HG03457 (cell line): ENCODE measurements around the gene SUMF1.
"Not testable (repeated sequence)": the region's sequence is repeated elsewhere in the genome, so short reads cannot be mapped to it uniquely, and the experiment has no call there.

Experiments used
- ATAC-seq: cut with Tn5 transposase; IDR thresholded peaks from one replicate; pipeline ENCODE4 v1.9.1; 2021; ENCODE audit warnings: moderate number of reproducible peaks; ENCODE audit not compliant: unreplicated experiment

Gene SUMF1

DNA sequence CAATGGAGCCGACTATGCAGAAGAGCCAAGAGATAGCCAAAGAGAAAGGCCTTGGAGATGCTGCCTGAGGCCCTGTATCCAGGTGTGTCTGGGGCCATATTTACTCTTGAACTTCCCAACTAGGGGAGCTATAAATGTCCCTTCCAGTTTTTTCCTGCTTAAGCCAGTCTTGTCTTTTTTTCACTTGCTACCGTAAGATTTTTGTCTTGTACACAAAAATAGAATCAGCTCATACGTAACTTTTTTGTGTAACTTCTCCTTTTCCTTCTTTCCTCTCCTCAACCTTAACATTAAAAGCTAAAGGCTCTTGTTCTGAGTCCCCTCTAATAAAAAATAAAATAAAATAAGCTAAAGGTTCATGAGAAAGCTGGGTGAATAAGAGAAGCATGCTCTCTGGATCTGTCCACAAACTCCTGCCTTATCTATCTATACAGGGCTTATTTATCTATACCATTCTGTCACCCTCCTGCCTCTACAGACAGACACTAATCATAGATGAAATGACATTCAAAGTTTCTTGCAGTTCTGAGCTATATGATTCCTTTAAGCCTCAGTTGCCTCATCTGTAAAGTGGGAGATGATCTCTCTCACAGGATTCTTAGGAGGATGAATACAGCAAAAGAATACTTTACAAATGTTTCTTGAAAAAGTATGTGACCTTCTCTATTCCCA, 4.6 kb downstream of the SUMF1 start:
- ATAC-seq, result no peak

DNA sequence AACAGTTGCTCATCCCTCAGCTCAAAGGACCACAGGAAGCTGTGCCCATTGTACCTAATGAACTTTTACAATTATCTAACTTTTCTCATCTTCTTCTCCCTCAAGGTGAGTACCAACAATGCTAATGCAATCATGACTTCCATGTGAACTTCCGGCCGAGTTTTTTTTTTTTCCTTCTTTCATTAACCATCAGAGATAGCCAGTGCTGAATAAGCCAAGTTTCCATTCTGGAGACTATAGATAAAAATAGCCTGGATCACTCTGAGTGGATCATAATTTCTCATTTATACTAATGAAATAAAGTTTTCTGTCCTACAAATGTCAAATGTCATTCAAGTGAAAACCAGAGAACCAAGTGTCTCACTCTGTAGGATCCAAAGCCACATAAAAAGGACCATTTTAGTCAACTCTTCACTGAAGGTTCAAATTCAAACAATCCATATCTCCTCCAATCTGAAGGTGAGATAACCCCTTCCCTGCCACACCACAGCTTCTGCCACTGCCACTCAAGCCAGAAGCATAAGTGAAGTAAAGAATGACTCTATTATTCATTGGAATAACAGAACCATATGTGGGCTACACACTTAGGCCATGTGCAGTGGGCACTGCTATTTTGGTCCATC, 5.5 kb downstream of the SUMF1 start:
- ATAC-seq, result no peak

DNA sequence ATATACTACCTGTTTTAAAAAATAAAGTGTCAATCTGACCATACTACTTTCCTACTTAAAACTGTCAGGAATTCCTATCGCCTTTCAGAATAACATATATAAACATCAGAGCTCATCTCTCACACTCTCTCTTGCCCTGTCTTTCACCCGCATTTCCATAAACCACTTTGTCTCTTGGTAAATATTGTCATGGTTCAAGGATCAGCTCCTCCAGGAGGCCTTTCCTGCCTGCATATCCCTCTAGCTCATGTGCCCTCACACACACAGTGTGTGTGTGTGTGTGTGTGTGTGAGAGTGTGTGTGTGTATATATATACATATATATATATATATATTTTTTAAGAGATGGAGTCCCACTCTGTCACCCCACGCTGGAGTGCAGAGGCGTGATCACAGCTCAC, 6.7 kb downstream of the SUMF1 start:
- no peak for ATAC-seq

DNA sequence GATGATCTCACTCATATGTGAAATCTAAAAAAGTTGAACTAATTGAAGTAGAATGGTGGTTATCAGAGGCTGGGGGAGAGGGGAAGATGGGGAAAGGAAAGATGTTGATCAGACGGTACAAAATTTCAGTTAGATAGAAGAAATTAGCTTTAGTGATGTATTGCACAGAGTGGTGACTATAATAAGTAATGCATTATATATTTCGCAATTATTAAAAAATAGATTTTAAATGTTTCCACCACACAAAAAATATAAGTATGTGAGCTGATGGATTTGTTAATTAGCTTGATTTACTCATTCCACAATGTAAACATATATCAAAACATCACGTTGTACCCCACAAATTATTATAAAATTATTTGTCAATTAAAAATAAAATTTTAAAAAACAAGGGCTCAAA, 8.1 kb downstream of the SUMF1 start:
- no peak for ATAC-seq

DNA sequence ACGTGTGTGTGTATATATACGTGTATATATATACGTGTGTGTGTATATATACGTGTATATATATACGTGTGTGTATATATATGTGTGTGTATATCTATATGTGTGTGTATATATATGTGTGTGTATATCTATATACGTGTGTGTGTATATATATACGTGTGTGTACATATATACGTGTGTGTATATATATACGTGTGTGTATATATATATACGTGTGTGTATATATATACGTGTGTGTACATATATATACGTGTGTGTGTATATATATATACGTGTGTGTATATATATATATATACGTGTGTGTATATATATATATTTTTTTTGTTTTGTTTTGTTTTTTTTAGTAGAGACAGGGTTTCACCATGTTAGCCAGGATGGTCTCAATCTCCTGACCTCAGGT, 10.3 kb downstream of the SUMF1 start:
- ATAC-seq, result not testable (repeated sequence)

DNA sequence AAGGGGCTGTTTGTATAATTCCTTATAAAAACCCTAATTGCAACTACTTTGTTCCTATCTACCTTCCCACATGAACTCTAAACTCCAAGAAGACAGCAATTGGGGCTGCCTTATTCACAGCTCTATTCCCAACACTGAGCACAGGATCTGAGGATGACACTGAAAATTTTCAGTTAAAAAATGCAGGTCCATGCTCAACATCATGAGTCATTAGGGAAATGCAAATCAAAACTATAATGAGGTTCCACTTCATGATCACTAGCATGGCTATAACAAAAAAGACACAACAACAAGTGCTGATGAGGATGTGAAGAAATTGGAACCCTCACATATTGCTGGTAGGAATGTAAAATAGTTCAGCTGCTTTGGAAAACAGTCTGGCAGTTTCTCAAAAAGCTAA, 12.9 kb downstream of the SUMF1 start:
- ATAC-seq, result no peak

DNA sequence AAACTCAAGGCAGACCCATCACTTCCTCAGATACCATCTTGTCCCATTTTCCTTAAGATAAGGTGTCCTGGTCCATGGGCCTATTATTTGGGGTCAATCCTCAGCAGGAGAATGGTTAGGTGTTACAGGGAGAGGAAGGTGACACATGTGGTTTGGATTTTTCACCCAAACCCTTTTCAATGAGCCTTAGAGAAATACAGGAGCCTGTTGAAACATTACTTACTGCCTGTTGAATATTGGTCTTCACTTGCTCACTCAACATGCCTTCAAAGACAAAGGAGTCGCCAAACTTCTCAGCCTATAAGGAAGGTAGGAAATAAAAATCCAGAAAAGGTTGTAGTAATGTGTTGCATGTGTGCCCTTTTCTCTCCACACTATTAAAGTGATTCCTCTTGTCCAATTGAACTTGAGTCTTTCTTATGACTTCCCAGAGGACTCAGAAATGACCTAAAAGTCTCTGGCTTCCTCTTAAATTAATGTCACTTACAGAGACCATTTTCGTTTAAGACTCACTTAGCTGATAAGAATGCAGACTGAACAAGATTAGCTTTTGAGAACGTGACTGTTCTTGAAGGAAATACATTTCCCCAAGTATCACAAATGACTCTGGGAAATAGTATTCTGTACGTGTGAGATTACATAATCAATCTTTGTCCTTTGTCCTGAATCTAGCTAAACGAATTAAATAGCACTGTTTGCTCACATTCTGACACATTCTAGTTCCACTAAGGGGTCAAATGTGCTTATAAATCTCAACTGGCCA, 17.8 kb downstream of the SUMF1 start:
- ATAC-seq, result no peak

DNA sequence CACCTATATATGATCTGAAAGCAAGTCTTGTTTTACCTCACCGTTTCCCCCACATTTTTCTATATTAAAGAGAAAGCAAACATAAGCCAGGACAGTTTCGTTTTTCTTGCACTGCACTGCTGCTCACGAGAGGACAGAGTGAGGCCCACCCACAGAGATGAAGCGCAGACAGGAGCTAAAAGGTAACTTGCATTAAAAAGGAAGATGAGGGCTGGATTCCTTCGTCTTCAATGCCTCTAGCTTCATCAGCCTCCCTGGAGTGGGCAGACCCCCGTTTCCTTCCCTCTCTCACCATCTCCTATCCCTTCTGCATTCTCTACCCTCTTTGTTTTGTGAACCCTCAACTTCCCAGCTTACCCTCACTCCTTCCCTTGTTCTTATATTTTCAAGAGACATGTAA, 18.9 kb downstream of the SUMF1 start:
- no peak for ATAC-seq

DNA sequence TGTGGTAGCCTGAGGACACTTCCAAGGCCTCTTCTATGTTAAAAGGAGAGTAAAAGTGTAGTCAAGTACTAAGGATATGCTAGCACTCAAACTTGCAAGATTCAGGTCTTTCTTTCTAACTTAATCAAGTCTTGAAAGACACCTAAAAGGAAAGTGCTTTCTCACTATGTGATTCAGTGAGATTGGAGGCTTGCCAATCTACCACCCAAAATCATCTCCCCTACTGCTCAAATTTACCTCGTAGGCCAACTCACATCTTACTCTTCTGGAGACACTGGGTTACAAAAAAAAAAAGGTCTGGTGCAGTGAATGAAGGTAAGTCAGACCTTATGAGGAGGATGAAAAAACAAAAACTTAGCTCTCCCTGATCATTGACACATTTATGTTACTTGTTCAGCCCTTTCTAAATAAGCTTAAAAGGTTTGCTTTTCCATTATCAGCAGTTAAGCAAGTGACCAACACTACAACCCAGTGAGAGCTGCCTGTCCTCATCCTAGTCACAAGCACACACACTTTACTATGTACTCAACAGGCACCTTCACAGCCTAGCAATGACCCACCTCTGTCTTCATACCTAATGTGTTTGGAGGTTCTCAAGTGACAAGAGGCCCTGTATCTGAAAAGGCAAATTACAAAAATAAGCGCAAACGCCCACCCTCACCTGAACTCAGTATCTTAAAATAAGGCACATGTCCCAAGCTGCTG, 19.6 kb downstream of the SUMF1 start:
- no peak for ATAC-seq

DNA sequence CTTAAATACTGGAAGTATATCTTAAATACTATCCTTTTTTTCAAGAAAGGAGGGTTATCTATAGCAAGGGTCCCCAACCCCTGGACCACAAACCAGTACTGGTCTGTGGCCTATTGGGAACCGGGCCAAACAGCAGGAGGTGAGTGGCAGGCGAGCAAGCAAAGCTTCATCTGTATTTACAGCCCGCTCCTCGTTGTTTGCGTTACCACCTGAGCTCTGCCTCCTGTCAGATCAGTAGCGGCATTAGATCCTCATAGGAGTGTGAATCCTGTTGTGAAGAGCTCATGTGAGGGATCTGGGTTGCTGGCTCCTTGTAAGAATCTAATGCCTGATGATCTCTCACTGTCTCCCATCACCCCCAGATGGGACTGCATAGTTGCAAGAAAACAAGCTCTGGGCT, 26.1 kb downstream of the SUMF1 start:
- ATAC-seq, result no peak

DNA sequence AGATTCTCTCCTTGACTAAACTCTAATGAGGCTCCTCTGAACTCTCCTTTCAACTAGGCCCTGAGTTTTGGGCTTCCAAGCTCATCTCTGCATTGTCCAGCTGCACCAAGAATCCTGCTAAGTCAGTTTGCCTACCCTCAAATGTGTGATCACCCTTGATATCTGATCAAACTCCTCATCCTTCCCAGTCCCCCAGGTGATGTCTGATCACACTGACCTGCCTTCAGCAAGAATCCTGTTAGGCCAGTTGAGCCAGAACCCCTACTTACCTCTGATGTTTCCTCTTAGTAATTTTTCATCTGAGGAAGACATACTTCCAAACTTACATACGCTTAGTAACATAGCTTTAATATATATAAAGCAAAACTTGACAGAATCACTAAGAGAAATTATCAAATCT, 28.8 kb downstream of the SUMF1 start:
- ATAC-seq, result no peak

DNA sequence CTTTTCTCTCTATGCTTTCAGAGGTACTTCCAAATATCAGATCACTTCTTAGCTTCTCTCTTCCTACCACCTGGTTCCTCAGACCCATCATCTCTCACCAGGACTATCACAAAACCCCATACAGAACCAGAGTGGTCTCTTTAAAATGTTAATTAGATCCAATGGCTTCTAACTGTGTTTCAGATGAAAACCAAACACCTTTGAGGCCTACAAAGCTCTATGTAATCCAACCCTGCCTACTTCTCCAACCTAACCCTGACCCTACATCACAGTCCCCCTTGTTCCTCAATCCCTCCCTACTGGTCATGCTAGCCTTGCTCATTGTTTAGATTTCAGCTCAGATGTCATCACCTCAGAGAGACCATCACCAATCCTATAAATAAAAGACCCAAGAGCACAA, 34.8 kb downstream of the SUMF1 start:
- ATAC-seq, result no peak

DNA sequence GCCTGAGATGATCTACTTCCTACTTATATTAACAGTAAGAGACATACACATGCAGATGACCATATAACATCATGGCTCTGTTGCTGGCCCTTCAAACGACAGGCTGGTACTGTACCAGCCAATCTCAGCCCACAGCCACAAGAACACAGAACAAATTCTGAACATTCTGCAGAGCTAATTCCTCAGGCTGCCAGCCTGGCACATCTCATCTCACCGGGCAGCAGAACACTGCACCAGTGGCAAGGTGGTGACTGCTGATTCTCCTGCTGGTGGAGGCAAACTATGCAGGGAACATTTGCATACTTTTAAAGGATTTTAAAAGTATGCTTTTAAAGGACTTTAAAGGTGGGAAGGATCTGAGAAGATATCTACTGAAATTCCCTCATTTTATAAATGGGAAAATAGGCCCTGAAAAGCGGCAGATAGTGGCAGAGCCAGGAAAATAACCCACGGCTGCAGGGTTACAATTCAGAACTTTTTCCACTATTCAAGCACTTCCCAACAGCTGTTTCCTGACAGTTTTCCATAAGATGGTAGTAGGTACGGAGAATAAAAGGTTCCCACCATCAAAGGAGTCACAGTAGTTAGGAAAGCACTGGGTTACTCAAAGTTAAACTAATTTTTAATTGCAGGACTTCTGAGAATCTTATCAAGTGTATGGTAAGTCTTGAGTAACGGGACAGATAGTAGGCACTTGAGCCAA, 37.3 kb downstream of the SUMF1 start:
- ATAC-seq, result no peak

DNA sequence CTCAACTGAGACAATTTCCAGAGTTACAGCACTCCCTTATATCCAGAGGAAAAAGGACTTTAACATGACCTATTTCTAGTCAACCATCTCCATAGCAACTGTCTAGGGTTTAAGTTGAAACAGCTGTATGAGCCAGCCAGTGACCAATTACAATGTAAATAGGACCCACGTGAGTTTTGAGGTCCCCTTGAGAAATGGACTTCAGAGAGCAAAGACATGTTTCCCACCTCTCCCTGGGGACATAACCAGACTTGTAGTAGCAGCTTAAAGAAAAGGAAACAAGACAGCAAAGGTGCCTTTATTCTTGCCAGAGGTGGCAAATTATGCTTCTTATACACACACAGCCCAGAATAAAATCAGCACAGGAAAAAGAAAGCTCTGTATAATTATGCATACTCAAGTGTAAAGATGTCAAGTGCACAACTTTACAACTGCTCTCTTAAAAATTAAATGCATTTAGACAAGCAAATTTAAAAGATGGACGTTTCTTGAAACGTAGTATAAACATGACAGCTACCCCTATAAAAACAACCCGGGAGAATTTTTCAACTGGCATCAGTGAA, 40.2 kb downstream of the SUMF1 start:
- ATAC-seq, result peak; percentile 56

DNA sequence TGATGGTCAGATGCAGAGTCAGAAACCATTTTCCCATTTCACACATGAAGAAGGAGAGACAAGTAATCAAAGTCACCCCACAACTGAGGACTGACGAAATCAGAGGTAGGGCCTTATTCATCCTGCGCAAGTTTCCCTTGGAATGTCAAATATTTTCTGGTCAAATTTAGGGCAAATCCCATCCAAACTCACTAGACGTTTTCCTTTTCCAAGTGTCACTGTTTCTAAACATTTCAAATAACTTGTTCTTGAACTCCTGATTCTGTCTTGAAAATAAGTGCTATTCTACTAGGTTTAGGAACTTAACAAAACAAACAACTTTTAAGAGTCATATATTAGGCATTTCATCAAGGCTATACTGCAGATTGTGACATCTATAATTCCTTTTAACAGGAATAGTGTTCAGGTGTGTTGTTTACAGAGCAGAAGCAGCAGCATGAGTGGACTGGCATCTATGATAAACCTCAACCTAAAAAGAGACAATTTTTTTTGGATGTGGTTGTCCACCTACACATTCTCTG, 40.7 kb downstream of the SUMF1 start:
- no peak for ATAC-seq

DNA sequence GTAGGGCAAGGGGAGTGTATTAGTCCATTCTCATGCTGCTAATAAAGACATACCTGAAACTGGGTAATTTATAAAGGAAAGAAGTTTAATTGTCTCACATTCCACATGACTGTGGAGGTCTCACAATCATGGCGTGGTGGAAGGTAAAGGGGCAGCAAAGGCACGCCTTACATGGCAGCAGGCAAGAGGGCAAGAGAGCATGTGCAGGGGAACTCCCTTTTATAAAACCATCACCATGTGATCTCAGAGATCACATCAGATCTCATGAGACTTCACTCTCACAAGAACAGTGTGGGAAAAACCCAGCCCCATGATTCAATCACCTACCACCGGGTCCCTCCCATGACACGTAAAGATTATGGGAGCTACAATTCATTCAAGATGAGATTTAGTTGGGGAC, 41.4 kb downstream of the SUMF1 start:
- no peak for ATAC-seq

DNA sequence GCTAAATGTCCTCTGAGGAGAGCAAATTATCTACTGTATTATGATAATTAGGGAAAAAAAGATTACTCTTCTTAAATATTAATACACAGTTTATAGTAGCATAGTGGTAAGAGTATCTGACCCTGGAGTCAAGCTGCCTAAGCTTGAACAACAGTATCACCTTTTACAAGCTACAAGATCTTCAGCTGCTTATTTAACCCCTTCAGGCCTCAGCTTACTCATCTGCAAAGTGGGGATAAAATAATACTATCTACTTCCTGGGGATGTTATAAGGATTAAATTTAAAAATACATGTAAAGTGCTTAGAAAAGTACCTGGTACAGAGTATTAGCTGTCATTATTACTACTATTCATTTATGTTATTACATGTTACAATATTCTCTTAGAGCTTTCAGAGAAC, 42.0 kb downstream of the SUMF1 start:
- no peak for ATAC-seq

DNA sequence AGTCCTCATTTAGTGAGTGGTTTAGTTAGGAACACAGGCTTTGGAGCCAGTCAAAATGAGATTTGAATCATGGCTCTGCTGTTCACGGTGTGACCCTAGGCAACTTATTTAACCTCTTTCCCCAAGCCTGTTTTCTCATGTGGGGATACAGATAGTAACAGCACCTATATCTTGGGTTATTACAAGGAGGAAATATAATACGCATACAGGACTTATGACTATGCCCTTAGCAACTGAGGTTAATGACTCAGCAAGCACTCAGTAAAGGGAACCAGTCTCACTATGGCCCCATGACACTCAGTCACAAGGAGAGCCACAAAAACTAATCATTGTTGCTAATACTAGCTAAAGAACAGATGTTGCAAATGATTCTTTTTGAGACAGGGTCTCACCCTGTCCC, 45.9 kb downstream of the SUMF1 start:
- ATAC-seq, result no peak

DNA sequence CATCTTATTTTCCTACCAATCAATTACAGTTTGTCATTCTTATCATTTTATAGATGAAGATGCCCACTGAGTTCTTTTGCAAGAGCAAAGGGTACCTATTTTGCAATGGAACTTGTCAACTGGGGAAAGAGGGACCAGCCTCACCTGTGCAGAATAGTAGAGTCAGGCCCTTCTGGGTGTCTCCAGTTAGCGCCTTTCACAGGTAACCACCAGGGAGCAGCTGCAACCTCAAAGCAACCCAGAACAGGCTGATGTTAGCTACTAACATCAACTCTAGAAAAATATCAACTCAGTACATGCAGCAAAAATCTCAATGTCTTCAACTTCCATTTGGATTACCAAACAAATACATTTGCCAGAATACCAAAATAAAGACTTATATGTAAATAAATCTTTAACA, 47.1 kb downstream of the SUMF1 start:
- no peak for ATAC-seq

DNA sequence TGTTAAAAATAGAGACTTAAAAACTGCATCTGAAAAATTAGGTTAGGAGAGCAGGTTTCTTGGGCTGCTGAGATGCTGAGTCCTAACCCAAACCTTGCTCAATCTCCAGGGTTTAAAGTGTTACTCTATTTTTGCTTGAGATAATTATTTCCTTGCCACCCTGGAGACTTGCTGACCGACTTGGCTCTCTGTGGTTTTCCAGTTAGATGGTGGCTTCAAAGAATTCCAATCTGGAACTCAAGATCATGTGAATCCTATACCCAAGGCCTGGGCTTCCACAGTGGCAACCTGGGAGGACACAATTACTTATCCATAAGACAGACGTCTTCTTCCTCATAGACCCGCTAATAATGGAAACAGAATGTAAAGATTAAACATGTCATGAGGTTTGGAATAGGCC, 47.7 kb downstream of the SUMF1 start:
- no peak for ATAC-seq

DNA sequence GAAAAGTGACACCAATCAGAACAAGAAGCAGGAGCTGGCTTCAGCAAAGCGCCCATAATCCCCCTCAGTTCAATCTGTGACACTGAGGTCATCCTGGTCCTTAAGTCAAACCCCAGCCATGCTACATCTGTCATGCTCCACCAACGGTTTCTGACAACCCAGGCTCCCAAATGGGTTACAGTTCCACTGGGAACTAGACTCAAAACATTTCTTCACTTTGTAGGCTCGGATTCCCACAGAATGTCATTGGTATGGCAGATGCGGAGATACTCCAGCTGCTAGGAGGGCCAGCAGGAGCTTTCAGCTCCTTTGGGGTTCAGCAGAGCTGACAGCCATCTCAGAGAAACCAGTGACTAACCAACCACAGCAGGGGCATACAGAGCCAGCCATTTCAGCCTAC, 48.9 kb downstream of the SUMF1 start:
- no peak for ATAC-seq
